Peyer's patch (tissue), 4 donors: ENCODE measurements around the gene HDC. TPM values are rescaled to one million over a fixed set of nuclear protein-coding genes. Genes with fewer than 3 reads are reported as not detected.
A peak's percentile ranks its signal among the peaks of the same experiment; 100 is the strongest.

Experiments
- DNase-seq, 3 donors: peaks; one replicate each; pipeline ENCODE4 v3.0.0-alpha.2; 2017 to 2019
- H3K27ac ChIP-seq, 4 donors: fragments of 200-600 bp; sonication (generic); one replicate each; pipeline ENCODE4 v1.5.1; 2016 to 2019
- H3K27me3 ChIP-seq, 2 donors: fragments of 200-600 bp; sonication (generic); one replicate each; pipeline ENCODE4 v1.5.1; 2019
- H3K36me3 ChIP-seq, 3 donors: fragments of 200-600 bp; sonication (generic); one replicate each; pipeline ENCODE4 v1.5.1; 2016 to 2019
- H3K4me1 ChIP-seq, 4 donors: fragments of 200-600 bp; sonication (generic); one replicate each; pipeline ENCODE4 v1.5.1; 2016 to 2019
- H3K4me3 ChIP-seq, 4 donors: fragments of 200-600 bp; sonication (generic); 1 replicate in 3 of 4; 2 replicates in 1 of 4; pipeline ENCODE4 v1.5.1; 2016 to 2019; ENCODE audit warnings: mild to moderate bottlenecking in 1 of 4
- H3K9me3 ChIP-seq, 4 donors: fragments of 200-600 bp; sonication (generic); one replicate each; pipeline ENCODE4 v1.5.1; 2016 to 2019; ENCODE audit warnings: mild to moderate bottlenecking in 1 of 4
- POLR2A ChIP-seq, 2 donors: fragments of 450-650 bp; IDR thresholded peaks; one replicate each; pipeline ENCODE4 v1.5.1; 2017; ENCODE audit warnings: antibody characterized with exemption in 2 of 2, mild to moderate bottlenecking in 2 of 2, moderate library complexity in 2 of 2
- total RNA-seq, 4 donors: library from RNA; depleted of rRNA; stranded (reverse); fragments of >200 nt; gene quantifications; one replicate each; pipeline ENCODE4 v1.1.0, GENCODE V29; 2016
- TF ChIP-seq, protein P1 (sequence below), 6 experiments: fragments of 450-650 bp in 4 of 6; fragments of 200-600 bp in 2 of 6; sonication (generic) in 1 of 6; IDR thresholded peaks; one replicate each; pipeline ENCODE4 v1.5.1; 2017 to 2019; ENCODE audit warnings: antibody characterized with exemption in 6 of 6, mild to moderate bottlenecking in 3 of 6, moderate library complexity in 1 of 6

HDC gene
- total RNA-seq, 4 donors from 2014 or later = 0.80 to 21.5 (median 1.2) TPM; not detected in 1

DNA sequence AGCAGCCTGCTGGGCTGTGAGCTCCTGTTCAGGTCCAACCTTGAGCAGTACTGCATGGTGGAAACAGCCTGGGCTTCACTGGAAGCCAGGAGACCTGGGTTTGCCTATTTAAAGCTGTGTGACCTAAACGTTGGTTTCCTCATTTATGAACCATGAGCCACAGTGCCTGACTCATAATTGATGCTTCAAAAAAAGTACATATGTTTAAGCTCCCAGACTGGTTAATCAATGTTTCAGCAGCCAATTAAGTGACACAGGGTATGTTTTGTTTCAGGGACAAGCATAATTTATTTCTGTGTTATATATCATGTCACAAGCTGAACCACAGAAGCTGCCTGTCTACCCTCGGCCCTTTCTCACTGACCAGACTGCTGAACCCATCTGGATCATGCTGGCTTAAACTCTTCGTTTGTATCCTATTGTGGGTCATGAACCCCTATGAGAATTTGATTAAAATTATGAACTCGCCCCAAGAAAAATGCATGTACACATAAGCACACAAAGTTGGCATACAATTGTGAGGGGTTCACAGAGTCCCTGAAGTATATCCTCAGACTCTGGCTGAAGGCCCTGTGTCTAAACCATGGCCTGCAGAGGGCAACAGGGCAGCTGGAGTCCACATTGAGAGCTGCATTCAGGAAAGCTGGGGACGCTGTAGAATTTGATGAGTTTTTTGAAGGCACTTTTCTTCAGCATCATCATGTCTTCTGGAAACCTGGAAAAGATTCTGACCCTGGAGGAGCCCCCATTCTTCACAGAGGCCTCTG, 23.7 kb downstream of the HDC start:
- no peaks in the 10 kb centered on the region for H3K27me3 ChIP-seq
- H3K9me3 ChIP-seq = no peaks in the 10 kb centered on the region
- no peak overlapping the region for H3K4me3 ChIP-seq
- TF ChIP-seq POLR2A (IDR thresholded peaks at IDR 0.05) = no peak
- TF ChIP-seq, protein P1, sequence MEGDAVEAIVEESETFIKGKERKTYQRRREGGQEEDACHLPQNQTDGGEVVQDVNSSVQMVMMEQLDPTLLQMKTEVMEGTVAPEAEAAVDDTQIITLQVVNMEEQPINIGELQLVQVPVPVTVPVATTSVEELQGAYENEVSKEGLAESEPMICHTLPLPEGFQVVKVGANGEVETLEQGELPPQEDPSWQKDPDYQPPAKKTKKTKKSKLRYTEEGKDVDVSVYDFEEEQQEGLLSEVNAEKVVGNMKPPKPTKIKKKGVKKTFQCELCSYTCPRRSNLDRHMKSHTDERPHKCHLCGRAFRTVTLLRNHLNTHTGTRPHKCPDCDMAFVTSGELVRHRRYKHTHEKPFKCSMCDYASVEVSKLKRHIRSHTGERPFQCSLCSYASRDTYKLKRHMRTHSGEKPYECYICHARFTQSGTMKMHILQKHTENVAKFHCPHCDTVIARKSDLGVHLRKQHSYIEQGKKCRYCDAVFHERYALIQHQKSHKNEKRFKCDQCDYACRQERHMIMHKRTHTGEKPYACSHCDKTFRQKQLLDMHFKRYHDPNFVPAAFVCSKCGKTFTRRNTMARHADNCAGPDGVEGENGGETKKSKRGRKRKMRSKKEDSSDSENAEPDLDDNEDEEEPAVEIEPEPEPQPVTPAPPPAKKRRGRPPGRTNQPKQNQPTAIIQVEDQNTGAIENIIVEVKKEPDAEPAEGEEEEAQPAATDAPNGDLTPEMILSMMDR (IDR thresholded peaks at IDR 0.05) = no peak
- no peak for DNase-seq
- H3K4me1 ChIP-seq = no peaks in the 10 kb centered on the region
- no peak overlapping the region for H3K27ac ChIP-seq
- H3K36me3 ChIP-seq = no peaks in the 10 kb centered on the region

DNA sequence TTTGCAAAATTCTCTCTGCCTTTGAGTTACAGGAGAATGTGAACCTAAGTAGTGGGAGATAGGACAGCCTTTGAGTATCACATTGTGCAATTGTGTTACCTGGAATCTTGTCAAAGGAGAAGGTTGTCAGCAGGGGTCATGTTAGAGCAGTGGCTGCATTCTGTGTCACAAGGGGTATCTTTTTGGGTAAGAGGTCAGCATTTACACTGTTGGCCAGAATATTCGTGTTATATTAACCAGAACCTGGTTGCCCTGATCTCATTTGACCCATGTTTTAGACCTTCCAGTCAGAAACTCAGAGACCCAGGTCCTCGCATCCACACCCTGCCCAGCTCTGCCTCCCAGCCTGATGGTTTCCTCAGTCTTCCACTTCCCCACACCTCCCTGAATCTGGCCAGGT, 27.3 kb downstream of the HDC start:
- Histone ChIP-seq H3K9me3 (no peaks in the 10 kb centered on the region), H3K4me1 (no peaks in the 10 kb centered on the region), H3K4me3 (no peak overlapping the region), H3K36me3 (no peaks in the 10 kb centered on the region), H3K27me3 (no peaks in the 10 kb centered on the region), H3K27ac (no peak overlapping the region)
- DNase-seq = no peak
- no peak for TF ChIP-seq POLR2A (IDR thresholded peaks at IDR 0.05)
- TF ChIP-seq, protein P1 (IDR thresholded peaks at IDR 0.05) = no peak

DNA sequence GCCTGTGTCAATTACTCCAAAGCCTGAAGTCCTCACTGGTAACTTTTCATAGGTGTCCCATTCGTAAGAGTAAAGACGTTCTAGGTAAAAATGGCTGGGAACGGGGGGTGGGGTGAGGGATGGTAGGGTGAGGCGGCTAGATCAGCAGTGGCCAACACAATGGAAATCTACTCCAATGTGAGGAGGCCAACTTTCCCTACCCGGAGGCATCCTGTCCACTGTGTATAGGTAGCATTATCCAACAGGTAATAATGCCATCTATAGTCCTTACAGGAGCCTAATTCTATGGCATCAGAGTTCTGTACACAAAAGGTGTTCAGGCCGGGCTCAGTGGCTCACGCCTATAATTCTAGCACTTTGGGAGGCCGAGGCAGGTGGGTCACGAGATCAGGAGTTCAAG, 29.1 kb downstream of the HDC start:
- no peaks in the 10 kb centered on the region for H3K27me3 ChIP-seq
- no peak overlapping the region for H3K27ac ChIP-seq
- H3K36me3 ChIP-seq = no peaks in the 10 kb centered on the region
- no peak for DNase-seq
- TF ChIP-seq, protein P1 (IDR thresholded peaks at IDR 0.05) = no peak
- TF ChIP-seq POLR2A (IDR thresholded peaks at IDR 0.05) = no peak
- no peak overlapping the region for H3K4me3 ChIP-seq
- no peaks in the 10 kb centered on the region for H3K9me3 ChIP-seq
- H3K4me1 ChIP-seq = no peaks in the 10 kb centered on the region

DNA sequence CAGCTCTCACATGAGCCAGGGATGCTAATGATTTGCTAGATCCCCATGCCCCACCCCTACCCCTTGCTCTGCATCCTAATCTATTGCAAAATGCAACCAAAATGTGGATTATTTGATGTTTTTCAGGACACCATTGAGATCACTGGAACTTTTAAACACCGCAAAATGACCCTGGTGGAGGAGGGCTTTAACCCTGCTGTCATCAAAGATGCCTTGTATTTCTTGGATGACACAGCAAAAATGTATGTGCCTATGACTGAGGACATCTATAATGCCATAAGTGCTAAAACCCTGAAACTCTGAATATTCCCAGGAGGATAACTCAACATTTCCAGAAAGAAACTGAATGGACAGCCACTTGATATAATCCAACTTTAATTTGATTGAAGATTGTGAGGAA, 29.7 kb downstream of the HDC start:
- Histone ChIP-seq H3K27ac (no peak overlapping the region), H3K4me1 (no peaks in the 10 kb centered on the region), H3K4me3 (no peak overlapping the region), H3K27me3 (no peaks in the 10 kb centered on the region), H3K36me3 (no peaks in the 10 kb centered on the region), H3K9me3 (no peaks in the 10 kb centered on the region)
- no peak for DNase-seq
- TF ChIP-seq, protein P1 (IDR thresholded peaks at IDR 0.05) = no peak
- no peak for TF ChIP-seq POLR2A (IDR thresholded peaks at IDR 0.05)

DNA sequence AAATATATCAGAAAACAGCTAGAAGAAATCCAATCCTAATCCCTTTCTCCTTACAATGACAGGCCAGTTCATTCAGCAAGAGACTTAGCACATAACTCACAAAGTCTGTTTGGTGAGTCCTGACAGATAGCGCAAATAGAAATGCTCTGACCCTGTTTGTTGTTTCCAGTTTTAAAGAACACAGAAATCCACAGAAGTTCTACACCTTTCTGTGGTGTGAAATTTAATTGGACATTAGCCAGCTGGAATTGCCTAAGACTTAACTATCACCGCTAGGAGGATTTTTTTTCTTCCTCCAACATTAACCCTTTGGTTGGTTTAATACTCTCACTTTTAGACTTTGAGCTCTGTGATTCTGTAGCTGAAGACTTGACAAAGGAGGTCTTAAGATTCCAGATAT, 30.8 kb downstream of the HDC start:
- Histone ChIP-seq H3K27ac (no peak overlapping the region), H3K4me3 (no peak overlapping the region)
- TF ChIP-seq POLR2A (IDR thresholded peaks at IDR 0.05) = no peak
- TF ChIP-seq, protein P1 (IDR thresholded peaks at IDR 0.05) = peak in 1 of 6 experiments; percentile 29

More for the DNA sequence above, 30.8 kb downstream of the HDC start:
- no peaks in the 10 kb centered on the region for H3K36me3 ChIP-seq
- H3K9me3 ChIP-seq = no peaks in the 10 kb centered on the region
- H3K4me1 ChIP-seq = no peaks in the 10 kb centered on the region
- DNase-seq = no peak
- H3K27me3 ChIP-seq = no peaks in the 10 kb centered on the region
